PFSK-1 (cell line): Measurements from ENCODE around the gene PRSS3.

Experiments
- FOXP2 ChIP-seq: optimal IDR thresholded peaks from 2 replicates; pipeline ENCODE3; 2011; ENCODE audit warnings: borderline replicate concordance, control low read depth, inconsistent platforms; ENCODE audit not compliant: insufficient read depth; ENCODE audit errors: extremely low read length, extremely low read depth
- POLR2AphosphoS5 ChIP-seq: IDR thresholded peaks from 2 replicates; pipeline ENCODE4 v1.6.1; 2012; ENCODE audit warnings: low read depth, mild to moderate bottlenecking, control low read depth, low read length, moderate library complexity
- SIN3A ChIP-seq: IDR thresholded peaks from 2 replicates; pipeline ENCODE4 v1.6.1; 2012; ENCODE audit warnings: mild to moderate bottlenecking, low read length, moderate library complexity, borderline replicate concordance; ENCODE audit not compliant: insufficient read depth
- TAF1 ChIP-seq: IDR thresholded peaks from 2 replicates; pipeline ENCODE4 v1.6.1; 2012; ENCODE audit warnings: low read length, control low read depth, borderline replicate concordance; ENCODE audit not compliant: insufficient read depth
- TF ChIP-seq, protein P1 (sequence below), 2 experiments: IDR thresholded peaks; 2 replicates each; pipeline versions ENCODE4 v1.6.1 to v1.8.0; 2011 to 2012; ENCODE audit warnings: low read depth in 2 of 2, low read length in 2 of 2, control low read depth in 1 of 2, inconsistent platforms in 1 of 2, mild to moderate bottlenecking in 1 of 2, moderate library complexity in 1 of 2; ENCODE audit not compliant: insufficient read depth in 1 of 2

Gene PRSS3

DNA sequence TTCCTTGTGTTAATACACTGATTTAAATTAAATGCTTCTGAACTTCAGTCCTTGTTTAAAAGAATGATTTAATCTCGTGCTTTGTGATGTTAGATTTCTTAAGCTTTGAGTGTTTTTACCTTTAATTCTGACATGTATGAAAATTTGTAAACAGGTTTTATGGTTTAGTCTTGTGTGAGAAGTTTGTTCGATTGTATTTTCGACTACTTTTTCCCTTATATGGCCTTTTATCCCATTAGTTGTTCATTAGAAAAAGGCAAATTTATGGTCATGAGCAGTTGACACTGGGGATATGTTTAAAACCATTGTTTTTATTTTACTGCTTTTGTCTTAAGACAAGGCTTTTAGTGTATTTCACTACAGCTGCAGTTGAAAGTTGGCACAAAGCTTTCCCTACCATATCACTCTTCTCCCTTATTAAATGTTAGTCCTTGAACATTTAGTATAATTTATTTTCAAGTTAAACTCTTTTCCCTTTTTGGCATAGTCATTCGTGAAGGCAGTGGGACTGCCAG lies 24.9 kb downstream of the PRSS3 start:
- TF ChIP-seq TAF1 (no peak), SIN3A (no peak), FOXP2 (no peak), POLR2AphosphoS5 (no peak)
- TF ChIP-seq, protein P1, sequence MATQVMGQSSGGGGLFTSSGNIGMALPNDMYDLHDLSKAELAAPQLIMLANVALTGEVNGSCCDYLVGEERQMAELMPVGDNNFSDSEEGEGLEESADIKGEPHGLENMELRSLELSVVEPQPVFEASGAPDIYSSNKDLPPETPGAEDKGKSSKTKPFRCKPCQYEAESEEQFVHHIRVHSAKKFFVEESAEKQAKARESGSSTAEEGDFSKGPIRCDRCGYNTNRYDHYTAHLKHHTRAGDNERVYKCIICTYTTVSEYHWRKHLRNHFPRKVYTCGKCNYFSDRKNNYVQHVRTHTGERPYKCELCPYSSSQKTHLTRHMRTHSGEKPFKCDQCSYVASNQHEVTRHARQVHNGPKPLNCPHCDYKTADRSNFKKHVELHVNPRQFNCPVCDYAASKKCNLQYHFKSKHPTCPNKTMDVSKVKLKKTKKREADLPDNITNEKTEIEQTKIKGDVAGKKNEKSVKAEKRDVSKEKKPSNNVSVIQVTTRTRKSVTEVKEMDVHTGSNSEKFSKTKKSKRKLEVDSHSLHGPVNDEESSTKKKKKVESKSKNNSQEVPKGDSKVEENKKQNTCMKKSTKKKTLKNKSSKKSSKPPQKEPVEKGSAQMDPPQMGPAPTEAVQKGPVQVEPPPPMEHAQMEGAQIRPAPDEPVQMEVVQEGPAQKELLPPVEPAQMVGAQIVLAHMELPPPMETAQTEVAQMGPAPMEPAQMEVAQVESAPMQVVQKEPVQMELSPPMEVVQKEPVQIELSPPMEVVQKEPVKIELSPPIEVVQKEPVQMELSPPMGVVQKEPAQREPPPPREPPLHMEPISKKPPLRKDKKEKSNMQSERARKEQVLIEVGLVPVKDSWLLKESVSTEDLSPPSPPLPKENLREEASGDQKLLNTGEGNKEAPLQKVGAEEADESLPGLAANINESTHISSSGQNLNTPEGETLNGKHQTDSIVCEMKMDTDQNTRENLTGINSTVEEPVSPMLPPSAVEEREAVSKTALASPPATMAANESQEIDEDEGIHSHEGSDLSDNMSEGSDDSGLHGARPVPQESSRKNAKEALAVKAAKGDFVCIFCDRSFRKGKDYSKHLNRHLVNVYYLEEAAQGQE (IDR thresholded peaks at IDR 0.05; ENCODE audit: insufficient read depth in 1 of 2, low read depth in 2 of 2, low read length in 2 of 2) = no peak

DNA sequence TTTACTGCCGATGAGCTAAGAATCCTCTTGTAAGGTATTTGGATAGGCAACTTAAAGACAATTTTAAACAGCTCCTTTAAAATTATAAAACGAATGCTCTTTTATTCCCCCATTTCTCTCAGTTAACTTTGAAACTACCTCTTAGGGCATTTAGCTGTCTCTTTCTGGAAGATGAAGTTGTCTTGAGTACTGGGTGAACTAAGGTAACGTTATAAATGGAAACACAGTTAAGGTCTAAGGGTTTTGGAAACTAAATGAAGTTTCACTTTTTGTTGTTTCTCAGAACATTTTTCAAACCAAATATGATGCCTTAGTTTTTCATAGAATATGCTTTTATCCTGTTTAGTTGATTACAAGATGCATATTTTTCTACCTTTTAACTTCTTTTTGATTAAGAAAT lies 28.4 kb downstream of the PRSS3 start:
- TF ChIP-seq SIN3A = no peak
- no peak for TF ChIP-seq FOXP2
- TF ChIP-seq, protein P1 (IDR thresholded peaks at IDR 0.05; ENCODE audit: insufficient read depth in 1 of 2, low read depth in 2 of 2, low read length in 2 of 2) = no peak
- no peak for TF ChIP-seq POLR2AphosphoS5
- no peak for TF ChIP-seq TAF1

DNA sequence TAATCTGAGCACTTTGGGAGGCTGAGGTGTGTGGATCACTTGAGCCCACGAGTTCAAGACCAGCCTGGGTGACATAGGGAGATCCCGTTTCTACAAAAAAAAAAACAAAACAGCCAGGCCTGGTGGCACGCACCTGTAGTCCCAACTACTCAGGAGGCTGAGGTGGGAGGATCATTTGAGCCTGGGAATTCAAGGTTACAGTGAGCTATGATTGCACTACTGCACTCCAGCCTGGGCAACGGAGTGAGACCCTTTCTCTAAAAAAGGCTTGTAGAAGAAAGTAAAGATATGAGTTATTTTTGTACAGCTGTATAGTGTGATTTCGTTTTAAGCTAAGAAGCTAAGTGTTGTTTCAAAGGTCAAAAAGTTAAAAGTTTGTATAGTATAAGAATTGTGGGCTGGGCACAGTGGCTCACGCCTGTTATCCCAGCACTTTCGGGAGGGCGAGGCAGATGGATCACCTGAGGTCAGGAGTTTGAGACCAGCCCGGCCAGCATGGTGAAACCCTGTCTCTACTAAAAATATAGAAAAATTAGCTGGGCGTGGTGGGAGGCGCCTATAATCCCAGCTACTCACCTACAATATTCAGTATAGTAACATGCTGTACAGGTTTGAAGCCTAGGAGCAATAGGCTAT lies 40.4 kb downstream of the PRSS3 start:
- TF ChIP-seq, protein P1 (IDR thresholded peaks at IDR 0.05; ENCODE audit: insufficient read depth in 1 of 2, low read depth in 2 of 2, low read length in 2 of 2) = no peak
- TF ChIP-seq FOXP2 (no peak), SIN3A (no peak), POLR2AphosphoS5 (no peak), TAF1 (no peak)

DNA sequence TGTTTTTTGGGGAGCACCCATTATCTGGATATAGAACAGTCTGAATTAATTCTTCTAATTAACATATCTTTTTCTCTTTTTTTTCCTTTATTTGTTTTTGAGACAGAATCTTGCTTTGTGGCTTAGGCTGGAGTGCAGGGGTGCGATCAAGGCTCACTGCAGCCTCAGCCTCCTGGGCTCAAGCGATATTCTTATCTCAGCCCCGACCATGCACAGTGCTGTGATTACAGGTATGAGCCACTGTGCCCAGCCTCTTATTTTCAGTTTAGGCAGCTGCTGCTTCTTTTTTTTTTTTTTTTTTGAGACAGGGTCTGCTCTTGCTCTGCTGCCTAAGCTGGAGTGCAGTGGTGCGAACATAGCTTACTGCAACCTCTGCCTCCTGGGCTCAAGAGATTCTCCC lies 41.8 kb downstream of the PRSS3 start:
- TF ChIP-seq TAF1 (no peak), SIN3A (no peak), FOXP2 (no peak)
- TF ChIP-seq, protein P1 (IDR thresholded peaks at IDR 0.05; ENCODE audit: insufficient read depth in 1 of 2, low read depth in 2 of 2, low read length in 2 of 2) = no peak

DNA sequence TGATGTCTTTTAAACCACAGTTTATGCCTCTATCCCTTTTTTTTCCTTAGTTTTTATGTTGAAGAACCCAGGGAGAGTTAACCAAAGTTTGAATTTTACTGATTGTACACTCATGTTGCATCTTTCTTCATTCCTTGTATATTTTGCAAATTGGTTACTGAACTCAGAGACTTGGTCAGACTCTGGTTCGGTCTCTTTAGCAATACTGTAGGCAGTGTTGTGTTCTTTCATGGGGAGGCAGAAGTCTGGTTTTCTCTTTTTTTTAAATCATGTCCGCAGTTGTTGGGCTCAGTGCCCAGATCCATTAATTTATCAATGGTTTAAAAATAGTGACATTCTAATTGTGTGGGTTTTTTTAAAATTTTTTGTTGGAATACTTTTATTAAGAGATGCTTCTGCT lies 45.0 kb downstream of the PRSS3 start:
- TF ChIP-seq SIN3A (no peak), TAF1 (no peak), POLR2AphosphoS5 (no peak), FOXP2 (no peak)
- TF ChIP-seq, protein P1 (IDR thresholded peaks at IDR 0.05; ENCODE audit: insufficient read depth in 1 of 2, low read depth in 2 of 2, low read length in 2 of 2) = no peak
